HEK293T (cell line): ENCODE data around the gene BRAT1.

Experiments
- CTCF ChIA-PET: fragments of 350-600 bp; formaldehyde crosslinking; extraction: SDS; loops from one replicate; lab custom pipeline; 2021; ENCODE audit warnings: antibody characterized with exemption, inconsistent platforms; lab: Yijun Ruan, JAX
- POLR2A ChIA-PET: fragments of 350-600 bp; formaldehyde crosslinking; extraction: SDS; loops from one replicate; lab custom pipeline; 2020; ENCODE audit warnings: antibody characterized with exemption, inconsistent platforms; lab: Yijun Ruan, JAX
- DNase-seq: peaks from one replicate; pipeline ENCODE4 v3.0.0; 2012; ENCODE audit warnings: mixed read lengths; ENCODE audit errors: extremely low spot score
- ARNT ChIP-seq: fragments of 450-650 bp; IDR thresholded peaks from 2 replicates; pipeline ENCODE4 v1.6.1; 2017; ENCODE audit warnings: mild to moderate bottlenecking
- BHLHE40 ChIP-seq: fragments of 450-650 bp; IDR thresholded peaks from 2 replicates; pipeline ENCODE4 v1.6.1; 2016; ENCODE audit warnings: mild to moderate bottlenecking, moderate library complexity, borderline replicate concordance
- CTBP1 ChIP-seq: fragments of 450-650 bp; IDR thresholded peaks from 2 replicates; pipeline ENCODE4 v1.6.1; 2016; ENCODE audit warnings: borderline replicate concordance
- ELF4 ChIP-seq: fragments of 450-650 bp; IDR thresholded peaks from 2 replicates; pipeline ENCODE4 v1.6.1; 2017; ENCODE audit warnings: antibody characterized with exemption
- FOXA1 ChIP-seq: fragments of 450-650 bp; IDR thresholded peaks from 2 replicates; pipeline ENCODE4 v1.6.1; 2016; ENCODE audit warnings: mild to moderate bottlenecking
- FOXK2 ChIP-seq: fragments of 450-650 bp; IDR thresholded peaks from 2 replicates; pipeline ENCODE4 v1.6.1; 2016; ENCODE audit warnings: mild to moderate bottlenecking
- FOXM1 ChIP-seq: fragments of 450-650 bp; IDR thresholded peaks from 2 replicates; pipeline ENCODE4 v1.6.1; 2017; ENCODE audit warnings: mild to moderate bottlenecking, borderline replicate concordance
- HDGF ChIP-seq: fragments of 450-650 bp; IDR thresholded peaks from 2 replicates; pipeline ENCODE4 v1.6.1; 2017; ENCODE audit warnings: antibody characterized with exemption, borderline replicate concordance
- L3MBTL2 ChIP-seq: fragments of 450-650 bp; conservative IDR thresholded peaks from 2 replicates; pipeline ENCODE4 v1.6.1; 2016; ENCODE audit warnings: mild to moderate bottlenecking
- LEF1 ChIP-seq: fragments of 450-650 bp; IDR thresholded peaks from 2 replicates; pipeline ENCODE4 v1.6.1; 2017; ENCODE audit warnings: mild to moderate bottlenecking, borderline replicate concordance
- NFRKB ChIP-seq: fragments of 450-650 bp; IDR thresholded peaks from 2 replicates; pipeline ENCODE4 v1.6.1; 2016; ENCODE audit warnings: mild to moderate bottlenecking, moderate library complexity
- SP1 ChIP-seq: fragments of 450-650 bp; IDR thresholded peaks from 2 replicates; pipeline ENCODE4 v1.6.1; 2017
- SUZ12 ChIP-seq: fragments of 450-650 bp; IDR thresholded peaks from 2 replicates; pipeline ENCODE4 v1.6.1; 2016; ENCODE audit warnings: mild to moderate bottlenecking
- TARDBP ChIP-seq: fragments of 450-650 bp; IDR thresholded peaks from 2 replicates; pipeline ENCODE4 v1.6.1; 2016
- ZNF384 ChIP-seq: fragments of 450-650 bp; IDR thresholded peaks from 2 replicates; pipeline ENCODE4 v1.6.1; 2016
- TF ChIP-seq, protein P1 (sequence below): fragments of 450-650 bp; IDR thresholded peaks from 2 replicates; pipeline ENCODE4 v1.6.1; 2016

BRAT1 gene

DNA sequence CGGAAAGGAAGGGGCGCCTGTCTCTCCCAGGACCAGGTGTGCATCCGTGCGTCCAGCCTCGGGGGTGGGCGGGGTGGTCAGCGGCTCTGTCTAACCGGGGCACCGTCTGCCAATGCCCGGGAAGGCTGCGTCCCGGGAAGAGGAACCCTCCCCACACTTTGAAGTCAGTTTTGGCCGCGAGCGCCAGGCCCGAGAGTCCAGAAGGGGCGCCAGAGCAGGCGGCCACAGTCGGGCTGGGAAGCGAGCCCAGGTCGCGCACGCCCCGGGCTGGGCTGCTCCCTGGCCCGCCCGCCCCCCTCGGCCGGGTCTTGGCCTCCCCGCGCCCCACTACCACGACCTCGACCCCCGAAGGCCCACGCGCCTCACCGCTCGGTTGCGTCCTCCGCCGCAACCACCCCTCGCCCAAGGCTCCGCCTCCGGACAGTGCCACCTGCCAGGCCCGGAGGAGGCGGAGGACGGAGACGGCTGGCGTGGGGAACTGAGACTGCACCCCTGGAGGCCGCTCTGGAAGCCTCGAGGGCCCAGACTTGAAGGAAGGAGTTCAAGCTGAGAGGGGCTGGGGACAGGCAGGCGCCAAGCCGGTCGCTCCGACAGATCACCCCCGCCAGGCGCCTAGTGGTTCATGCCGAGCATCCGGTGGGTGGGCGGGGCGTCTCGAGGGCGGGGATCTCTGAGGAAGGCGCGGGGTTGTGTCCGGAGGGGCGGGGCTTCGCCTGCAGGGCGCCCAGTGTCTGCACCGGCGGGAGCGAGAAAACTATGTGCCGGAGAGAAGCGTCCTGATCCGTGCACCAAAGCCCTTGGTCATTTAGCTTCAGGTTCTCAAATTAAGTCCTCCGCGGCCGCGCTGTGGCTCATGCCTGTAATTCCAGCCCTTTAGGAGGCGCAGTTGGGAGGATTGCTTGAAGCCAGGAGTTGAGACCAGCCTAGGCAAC, at the start of gene BRAT1:
Gene BRAT1 (minus strand): TSS at position 404 of the 932 bp plus-strand sequence. CDS start 1,093 bp downstream, outside the sequence.
- ChIA-PET CTCF (interaction anchor here (0.5 to 1.0 kb wide), 5 partner anchors 17 to 153 kb away, joined by 3 read pairs; no protein-coding TSS in a partner anchor), POLR2A (interaction anchor here (0.5 to 1.0 kb wide), 3 partner anchors 10 to 75 kb away, joined by 3 to 4 read pairs (median 3); no protein-coding TSS in a partner anchor)
- peak; percentile 97 for DNase-seq
- TF ChIP-seq BHLHE40 (peak; percentile 83; the same call in 1 of the 2 replicates), SP1 (0 out of 2 replicates have a peak, but pooled peaks have one; percentile 36), TARDBP (no peak), LEF1 (no peak), ARNT (no peak)

DNA sequence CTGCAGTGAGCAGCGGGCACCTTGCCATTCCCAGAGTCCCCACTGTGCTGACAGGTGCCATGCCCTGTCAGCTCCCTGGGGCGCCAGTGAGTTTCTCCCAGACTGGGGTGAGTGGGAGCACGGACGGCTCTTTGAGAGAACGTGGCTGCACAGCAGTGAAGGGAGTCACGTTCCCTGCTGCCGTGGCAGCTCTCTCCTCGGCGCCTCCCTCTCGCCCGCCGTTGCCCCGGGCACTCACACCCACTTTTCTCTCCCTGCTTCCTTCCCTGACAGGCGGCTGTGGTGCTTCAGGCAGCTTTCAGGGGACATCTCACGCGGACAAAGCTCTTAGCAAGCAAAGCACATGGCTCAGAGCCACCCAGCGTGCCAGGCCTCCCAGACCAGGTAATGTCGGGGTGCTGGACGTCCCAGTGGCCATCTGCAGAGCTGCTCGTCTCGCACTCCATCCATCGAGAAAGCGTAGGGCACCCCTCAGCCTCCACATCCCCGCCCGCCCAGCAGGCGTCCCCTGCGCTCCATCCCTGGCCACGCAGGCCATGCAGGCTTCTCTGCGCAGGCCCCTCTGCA, 49.4 kb upstream of the BRAT1 start:
- no peak for DNase-seq
- POLR2A ChIA-PET = no interaction called here
- TF ChIP-seq FOXM1 (no peak), NFRKB (no peak), ELF4 (no peak), FOXK2 (no peak), SP1 (no peak), CTBP1 (no peak), HDGF (no peak), ARNT (no peak)
- CTCF ChIA-PET = interaction anchor here (0.6 kb wide), 1 partner anchor 178 kb away, joined by 4 read pairs; no protein-coding TSS in a partner anchor

DNA sequence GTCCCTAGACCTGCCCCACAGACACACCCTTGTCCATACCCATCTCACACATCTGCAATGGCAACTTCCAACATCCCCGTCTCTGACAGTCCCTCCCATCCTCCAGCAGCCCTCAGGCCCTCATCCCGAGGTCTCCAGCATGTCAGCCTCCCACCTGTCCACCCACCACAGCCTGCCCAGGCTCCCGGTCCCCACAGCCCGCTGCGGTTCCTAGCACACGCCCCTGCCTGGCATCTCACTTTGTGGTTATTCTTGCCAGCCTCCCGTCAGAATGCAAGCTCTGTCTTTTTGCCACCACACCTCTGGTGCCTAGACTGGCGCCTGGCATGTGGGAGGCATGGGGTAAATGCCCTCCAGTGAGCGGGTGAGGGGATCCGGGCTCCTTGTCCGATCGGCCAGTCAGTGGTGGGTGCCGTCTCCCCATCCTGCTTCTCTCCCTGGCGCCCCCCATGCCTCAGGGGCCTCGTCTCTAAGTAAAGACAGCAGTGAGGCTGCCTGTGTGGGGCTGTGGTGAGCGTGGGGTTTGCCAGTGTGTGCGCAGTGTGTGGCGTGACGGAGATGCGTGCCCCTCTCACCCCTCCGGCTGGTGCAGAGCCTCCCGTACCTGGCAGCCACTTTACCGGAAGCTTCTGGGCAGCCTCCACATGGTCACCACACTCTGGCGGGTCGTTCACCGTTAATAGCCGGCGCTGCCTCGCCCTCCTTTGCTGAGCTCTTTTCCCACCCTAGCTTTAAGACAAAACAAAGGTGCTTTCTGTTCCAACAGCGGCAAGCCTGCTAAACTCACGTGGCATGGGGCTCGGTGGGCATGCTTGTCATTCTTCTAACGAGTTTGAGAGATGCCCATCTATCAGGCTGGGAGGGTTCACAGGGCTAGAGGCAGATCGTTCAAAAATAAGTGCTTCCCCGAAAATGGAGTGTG, 48.0 kb upstream of the BRAT1 start:
- no peak for DNase-seq
- POLR2A ChIA-PET = interaction anchor here (0.9 kb wide), 1 partner anchor 8 kb away, joined by 3 read pairs; no protein-coding TSS in a partner anchor
- no peak for TF ChIP-seq CTBP1
- TF ChIP-seq L3MBTL2 = no peak
- no peak for TF ChIP-seq BHLHE40
- TF ChIP-seq ZNF384 = no peak
- TF ChIP-seq FOXA1 = no peak
- no peak for TF ChIP-seq ARNT
- no peak for TF ChIP-seq ELF4
- TF ChIP-seq SP1 = no peak
- TF ChIP-seq TARDBP = no peak
- TF ChIP-seq LEF1 = no peak
- no peak for TF ChIP-seq HDGF
- TF ChIP-seq, protein P1, sequence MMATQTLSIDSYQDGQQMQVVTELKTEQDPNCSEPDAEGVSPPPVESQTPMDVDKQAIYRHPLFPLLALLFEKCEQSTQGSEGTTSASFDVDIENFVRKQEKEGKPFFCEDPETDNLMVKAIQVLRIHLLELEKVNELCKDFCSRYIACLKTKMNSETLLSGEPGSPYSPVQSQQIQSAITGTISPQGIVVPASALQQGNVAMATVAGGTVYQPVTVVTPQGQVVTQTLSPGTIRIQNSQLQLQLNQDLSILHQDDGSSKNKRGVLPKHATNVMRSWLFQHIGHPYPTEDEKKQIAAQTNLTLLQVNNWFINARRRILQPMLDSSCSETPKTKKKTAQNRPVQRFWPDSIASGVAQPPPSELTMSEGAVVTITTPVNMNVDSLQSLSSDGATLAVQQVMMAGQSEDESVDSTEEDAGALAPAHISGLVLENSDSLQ = no peak
- TF ChIP-seq NFRKB = no peak
- TF ChIP-seq FOXK2 = no peak
- TF ChIP-seq FOXM1 = no peak
- TF ChIP-seq SUZ12 = no peak
- CTCF ChIA-PET = interaction anchor here (0.6 kb wide), 1 partner anchor 13 kb away, joined by 5 read pairs; no protein-coding TSS in a partner anchor

DNA sequence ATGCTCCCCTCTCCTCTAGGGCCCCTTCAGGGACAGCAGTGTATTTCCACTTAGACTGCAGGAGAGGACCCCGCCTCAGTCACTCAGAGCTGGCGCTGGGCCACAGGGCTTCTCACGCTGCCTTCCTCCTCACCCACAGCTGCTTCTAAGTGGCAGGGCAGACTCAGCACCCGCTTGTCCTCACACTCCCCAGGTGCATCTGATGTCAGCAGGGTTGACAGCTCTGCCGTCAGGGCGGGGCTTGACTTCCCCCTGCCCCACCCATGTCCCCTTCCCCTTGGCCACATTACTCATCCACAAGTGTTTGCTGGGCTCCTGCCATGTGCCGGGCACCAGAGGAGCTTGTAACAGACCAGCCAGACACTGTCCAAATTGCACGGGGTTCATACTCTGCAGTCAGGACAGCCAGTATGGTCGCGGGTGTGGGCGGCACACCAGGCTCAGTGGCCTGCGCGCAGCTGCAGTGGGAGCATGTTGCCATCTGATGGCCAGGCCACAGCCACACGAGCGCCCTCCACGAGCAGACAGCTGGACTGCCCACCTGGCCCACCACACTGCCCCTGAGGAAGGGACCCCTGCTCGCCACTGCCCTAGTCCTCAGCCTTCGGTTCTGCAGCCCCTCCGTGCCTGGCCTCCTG, 47.2 kb upstream of the BRAT1 start:
- CTCF ChIA-PET = no interaction called here
- POLR2A ChIA-PET = interaction anchor here (0.9 kb wide), 1 partner anchor 9 kb away, joined by 3 read pairs; no protein-coding TSS in a partner anchor
- TF ChIP-seq, protein P1 = no peak
- DNase-seq = no peak

DNA sequence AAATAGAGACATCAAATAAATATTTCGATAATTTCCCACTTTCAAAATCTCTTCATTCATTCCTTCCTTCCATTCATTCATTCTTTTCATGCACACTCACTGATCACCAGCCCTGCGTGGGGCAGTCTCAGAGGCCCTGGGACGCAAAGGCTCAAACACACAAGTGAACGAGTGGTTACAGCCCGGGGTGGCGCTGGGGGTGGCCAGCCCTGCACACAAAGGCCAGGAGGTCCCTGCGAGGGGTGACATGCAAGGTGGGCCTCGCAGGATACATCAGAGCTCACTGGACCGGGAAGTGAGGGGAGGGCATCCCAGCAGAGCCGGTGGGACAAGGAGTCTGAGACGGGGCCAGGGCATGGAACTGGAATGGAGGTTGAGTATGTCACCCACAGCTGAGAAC, 46.6 kb upstream of the BRAT1 start:
- ChIA-PET CTCF (no interaction called here), POLR2A (no interaction called here)
- DNase-seq = no peak
- TF ChIP-seq FOXM1 = no peak
- no peak for TF ChIP-seq HDGF
- TF ChIP-seq NFRKB = no peak

DNA sequence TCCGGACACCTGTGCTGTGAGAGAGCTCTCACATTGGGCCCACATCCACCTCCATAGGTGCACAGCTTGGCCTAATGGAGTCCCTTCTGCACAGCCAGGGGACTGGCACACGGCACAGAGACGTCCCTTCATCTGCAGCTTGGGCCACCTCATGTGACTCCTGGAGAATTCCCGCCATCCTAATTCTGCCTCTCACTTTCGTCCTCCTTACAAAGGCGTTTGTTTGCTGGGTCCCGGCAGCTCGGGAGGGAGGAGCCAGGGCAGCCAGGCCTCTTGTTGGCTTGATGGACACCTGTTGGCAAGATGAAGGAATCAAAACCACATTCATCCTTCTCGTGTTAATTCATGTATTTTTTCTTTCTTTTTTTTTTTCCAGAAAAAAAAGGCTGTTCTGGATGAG, 45.7 kb upstream of the BRAT1 start:
- no peak for TF ChIP-seq ELF4
- no peak for TF ChIP-seq FOXK2
- TF ChIP-seq SP1 = no peak
- no peak for TF ChIP-seq CTBP1
- no peak for TF ChIP-seq ZNF384
- no peak for TF ChIP-seq TARDBP
- no peak for TF ChIP-seq FOXA1
- DNase-seq = no peak
- CTCF ChIA-PET = no interaction called here
- POLR2A ChIA-PET = no interaction called here
